ENCODE data around the gene NECAB3.

NECAB3 gene

GRCh38 chr20:33667676-33668465 lies 6.4 kb downstream of the NECAB3 start:
- Mint-ChIP-seq H3K36me3 (ENCODE audit: low read depth) (peaks cover 4% of the 10 kb centered on the region), H3K4me1 (ENCODE audit: low read depth) (peaks cover 36% of the 10 kb centered on the region), H3K27ac (peak overlapping the region; percentile 52), H3K4me3 (peak overlapping the region; percentile 91), H3K9me3 (no peaks in the 10 kb centered on the region), H3K27me3 (no peaks in the 10 kb centered on the region)

GRCh38 chr20:33667245-33667675 lies 7.0 kb downstream of the NECAB3 start:
- Mint-ChIP-seq H3K27ac (peak overlapping the region; percentile 52), H3K4me3 (peak overlapping the region; percentile 91), H3K36me3 (ENCODE audit: low read depth) (peaks cover 4% of the 10 kb centered on the region), H3K27me3 (no peaks in the 10 kb centered on the region), H3K4me1 (ENCODE audit: low read depth) (peaks cover 37% of the 10 kb centered on the region), H3K9me3 (no peaks in the 10 kb centered on the region)

- no peaks in the 10 kb centered on the region for H3K9me3 Mint-ChIP-seq
- peaks cover 37% of the 10 kb centered on the region for H3K4me1 Mint-ChIP-seq (ENCODE audit: low read depth)
- H3K27me3 Mint-ChIP-seq = no peaks in the 10 kb centered on the region
- peaks cover 4% of the 10 kb centered on the region for H3K36me3 Mint-ChIP-seq (ENCODE audit: low read depth)
- peak within 1 kb of the TSS; percentile 95 for H3K27ac Mint-ChIP-seq
- peak within 1 kb of the TSS; percentile 91 for H3K4me3 Mint-ChIP-seq
These were observed 7.7 kb downstream of the NECAB3 start, which contains the start of gene ACTL10 for GRCh38 chr20:33666293-33667244. TSS of gene ACTL10 (plus strand) at chr20:33666943. CDS start at chr20:33667498, 555 bp downstream.

DNA sequence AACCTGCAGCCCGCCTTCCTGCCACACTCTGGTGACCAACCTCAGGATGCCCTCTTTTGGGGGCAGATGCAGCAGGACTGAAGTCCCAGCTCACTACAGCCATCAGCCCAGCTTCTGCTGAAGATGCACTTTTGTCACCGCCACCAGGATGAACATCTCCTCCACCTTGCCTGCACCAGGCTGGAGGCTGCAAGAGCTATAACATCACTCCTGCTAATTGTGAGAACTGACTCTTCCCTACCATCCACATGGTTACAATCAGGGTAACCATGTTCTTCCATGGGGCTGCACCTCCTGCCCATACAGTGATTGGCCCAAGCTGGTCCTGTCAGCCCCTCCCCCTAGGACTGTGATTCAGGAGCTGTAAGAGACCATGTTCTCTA lies 9.5 kb downstream of the NECAB3 start:
- peak overlapping the region; percentile 85 for H3K4me3 Mint-ChIP-seq
- H3K9me3 Mint-ChIP-seq = no peaks in the 10 kb centered on the region
- peaks cover 37% of the 10 kb centered on the region for H3K4me1 Mint-ChIP-seq (ENCODE audit: low read depth)
- peak overlapping the region; percentile 89 for H3K27ac Mint-ChIP-seq
- peaks cover 4% of the 10 kb centered on the region for H3K36me3 Mint-ChIP-seq (ENCODE audit: low read depth)
- H3K27me3 Mint-ChIP-seq = no peaks in the 10 kb centered on the region

GRCh38 chr20:33664085-33664761 lies 10.0 kb downstream of the NECAB3 start:
- peaks cover 4% of the 10 kb centered on the region for H3K36me3 Mint-ChIP-seq (ENCODE audit: low read depth)
- peaks cover 37% of the 10 kb centered on the region for H3K4me1 Mint-ChIP-seq (ENCODE audit: low read depth)
- H3K27ac Mint-ChIP-seq = peak overlapping the region; percentile 89
- no peaks in the 10 kb centered on the region for H3K27me3 Mint-ChIP-seq
- no peaks in the 10 kb centered on the region for H3K9me3 Mint-ChIP-seq
- peak overlapping the region; percentile 85 for H3K4me3 Mint-ChIP-seq

DNA sequence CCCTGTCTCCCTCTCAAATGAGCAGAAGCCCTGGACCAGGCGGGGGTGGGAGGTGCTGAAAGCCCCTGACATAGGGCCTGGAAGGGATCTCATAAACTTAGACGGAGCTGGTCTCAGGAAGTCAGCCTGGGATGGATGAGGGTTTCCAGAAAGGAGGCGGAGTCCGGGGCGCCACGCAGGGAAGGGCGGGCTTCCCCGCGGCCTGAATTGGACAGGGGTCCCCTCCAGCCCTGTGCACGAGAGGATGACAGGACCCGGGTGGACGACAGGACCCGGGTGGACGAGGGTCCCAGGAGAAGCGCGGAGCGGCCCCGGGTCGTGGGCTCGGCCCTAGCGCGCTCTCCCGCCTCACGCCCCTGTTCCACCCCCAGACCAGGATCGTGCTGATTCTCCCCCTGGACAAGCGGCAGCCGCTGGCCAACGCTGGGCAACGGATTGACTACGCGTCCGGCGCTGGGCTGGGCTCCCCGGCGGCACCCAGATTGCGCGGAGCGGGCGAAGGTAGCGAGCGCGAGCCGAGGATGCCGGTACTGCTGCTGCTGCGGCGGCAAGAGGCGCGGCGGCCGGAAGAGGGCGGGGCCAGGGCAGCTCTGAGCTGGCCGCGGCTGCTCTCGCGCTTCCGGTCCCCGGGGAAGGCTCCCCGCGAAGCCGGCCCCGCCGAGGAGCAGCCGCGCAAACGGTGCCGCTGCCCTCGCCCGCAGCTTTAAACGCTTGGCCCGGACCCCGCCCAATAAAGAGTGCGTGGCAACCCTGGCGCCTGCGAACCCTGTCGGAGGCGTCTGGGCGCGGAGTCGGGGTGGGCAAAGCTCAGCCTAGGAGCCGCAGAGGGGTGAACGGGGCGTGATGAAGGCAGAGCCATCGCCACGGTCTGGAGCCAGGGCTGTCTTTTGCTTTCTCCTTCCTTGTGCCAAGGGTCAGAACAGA lies 10.8 kb downstream of the NECAB3 start:
- Mint-ChIP-seq H3K4me3 (peak overlapping the region; percentile 85), H3K4me1 (ENCODE audit: low read depth) (peaks cover 30% of the 10 kb centered on the region), H3K27ac (peak overlapping the region; percentile 89), H3K36me3 (ENCODE audit: low read depth) (peaks cover 2% of the 10 kb centered on the region), H3K27me3 (no peaks in the 10 kb centered on the region), H3K9me3 (no peaks in the 10 kb centered on the region)

GRCh38 chr20:33662172-33662571 lies 12.1 kb downstream of the NECAB3 start, which contains the start of gene C20orf144:
TSS of gene C20orf144 (plus strand) at chr20:33662327. CDS start at chr20:33662346, 19 bp downstream.
- Mint-ChIP-seq H3K27me3 (no peaks in the 10 kb centered on the region), H3K9me3 (no peaks in the 10 kb centered on the region), H3K4me3 (peak within 1 kb of the TSS; percentile 85), H3K4me1 (ENCODE audit: low read depth) (peaks cover 28% of the 10 kb centered on the region), H3K27ac (peak within 1 kb of the TSS; percentile 45), H3K36me3 (ENCODE audit: low read depth) (no peaks in the 10 kb centered on the region)

DNA sequence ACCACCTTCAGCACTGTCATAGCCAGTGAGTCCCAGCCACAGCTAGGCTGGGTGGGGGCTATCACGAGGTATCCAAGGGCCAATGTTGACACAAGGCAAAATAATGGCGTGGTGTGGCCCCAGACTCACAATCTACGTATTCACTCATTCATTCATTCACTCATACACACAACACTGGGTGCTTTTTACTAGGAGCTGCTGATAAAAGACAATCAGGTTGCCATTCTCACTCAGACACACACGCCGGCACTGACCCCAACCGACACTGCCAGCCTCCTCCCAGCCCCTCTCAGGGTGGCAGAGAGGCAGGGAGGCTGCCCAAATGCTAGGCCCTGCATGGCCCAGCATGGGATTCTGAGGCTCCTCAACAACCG lies 13.6 kb downstream of the NECAB3 start:
- H3K27me3 Mint-ChIP-seq = no peaks in the 10 kb centered on the region
- H3K4me1 Mint-ChIP-seq (ENCODE audit: low read depth) = peaks cover 19% of the 10 kb centered on the region
- H3K4me3 Mint-ChIP-seq = no peak overlapping the region
- H3K27ac Mint-ChIP-seq = no peak overlapping the region
- no peaks in the 10 kb centered on the region for H3K36me3 Mint-ChIP-seq (ENCODE audit: low read depth)
- H3K9me3 Mint-ChIP-seq = no peaks in the 10 kb centered on the region

- no peak overlapping the region for H3K27ac Mint-ChIP-seq
These were observed 14.1 kb downstream of the NECAB3 start for GRCh38 chr20:33660035-33660684.

DNA sequence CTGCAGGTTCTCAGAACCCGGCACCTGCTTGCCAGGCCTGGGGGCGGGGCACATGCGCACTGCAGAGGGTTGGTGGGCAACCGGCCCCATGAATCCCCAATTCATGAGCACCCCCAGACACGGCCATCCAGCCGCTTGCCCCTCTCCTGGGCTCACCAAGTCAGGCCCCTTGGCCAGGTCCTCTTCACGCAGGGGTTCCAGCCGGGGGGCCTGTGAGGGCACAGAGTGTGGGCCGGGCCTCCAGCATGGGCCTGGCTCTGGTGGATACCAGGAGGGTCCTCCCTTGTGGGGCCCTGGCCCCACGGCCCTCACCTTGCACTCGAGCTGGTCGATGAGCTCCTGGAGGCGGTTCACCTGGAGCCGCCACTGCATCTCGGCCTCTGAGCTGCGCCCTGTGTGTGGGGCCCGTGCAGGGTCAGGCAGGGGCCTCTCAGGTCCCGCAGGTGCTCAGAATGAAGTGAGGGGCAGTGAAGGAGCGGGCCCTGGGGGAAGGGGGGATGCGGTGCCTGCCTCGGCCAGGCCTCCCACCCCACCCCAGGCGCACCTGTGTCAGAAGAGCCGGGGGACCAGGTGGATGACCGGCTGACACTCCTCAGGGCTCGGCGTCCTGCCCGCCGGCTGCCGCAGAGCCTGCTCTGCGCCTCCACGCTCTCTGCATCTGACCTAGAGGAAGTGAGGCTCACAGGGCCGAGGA lies 14.7 kb downstream of the NECAB3 start:
- Mint-ChIP-seq H3K4me3 (no peak overlapping the region), H3K36me3 (ENCODE audit: low read depth) (no peaks in the 10 kb centered on the region), H3K27me3 (no peaks in the 10 kb centered on the region), H3K9me3 (no peaks in the 10 kb centered on the region), H3K4me1 (ENCODE audit: low read depth) (peaks cover 8% of the 10 kb centered on the region), H3K27ac (no peak overlapping the region)

More at GRCh38 chr20:33660035-33660684, 14.1 kb downstream of the NECAB3 start:
- Mint-ChIP-seq H3K4me3 (no peak overlapping the region), H3K36me3 (ENCODE audit: low read depth) (no peaks in the 10 kb centered on the region), H3K27me3 (no peaks in the 10 kb centered on the region), H3K9me3 (no peaks in the 10 kb centered on the region), H3K4me1 (ENCODE audit: low read depth) (peaks cover 15% of the 10 kb centered on the region)

DNA sequence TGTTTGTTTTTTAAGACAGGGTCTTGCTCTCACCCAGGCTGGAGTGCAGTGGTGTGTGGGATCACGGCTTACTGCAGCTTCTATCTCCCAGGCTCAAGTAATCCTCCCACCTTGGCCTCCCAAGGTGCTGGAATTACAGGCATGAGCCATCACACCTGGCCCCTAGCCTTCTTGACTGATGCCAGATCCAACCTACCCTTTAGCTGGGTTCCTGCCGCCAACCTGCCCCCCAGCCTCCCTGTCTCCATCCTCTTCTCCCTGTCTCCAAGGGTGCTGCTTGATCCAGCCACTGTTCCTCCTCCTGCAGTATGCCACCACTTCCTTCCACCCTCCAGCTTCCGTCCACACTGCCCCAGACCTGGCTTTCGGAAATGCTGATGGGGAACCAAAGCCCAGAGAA lies 15.3 kb downstream of the NECAB3 start:
- H3K27me3 Mint-ChIP-seq = no peaks in the 10 kb centered on the region
- no peaks in the 10 kb centered on the region for H3K36me3 Mint-ChIP-seq (ENCODE audit: low read depth)
- no peak overlapping the region for H3K27ac Mint-ChIP-seq
- peaks cover 5% of the 10 kb centered on the region for H3K4me1 Mint-ChIP-seq (ENCODE audit: low read depth)
- no peaks in the 10 kb centered on the region for H3K9me3 Mint-ChIP-seq
- H3K4me3 Mint-ChIP-seq = no peak overlapping the region

- H3K4me1 Mint-ChIP-seq (ENCODE audit: low read depth) = peaks cover 9% of the 10 kb centered on the region
- H3K36me3 Mint-ChIP-seq (ENCODE audit: low read depth) = no peaks in the 10 kb centered on the region
- no peak overlapping the region for H3K27ac Mint-ChIP-seq
- no peak overlapping the region for H3K4me3 Mint-ChIP-seq
- no peaks in the 10 kb centered on the region for H3K9me3 Mint-ChIP-seq
- no peaks in the 10 kb centered on the region for H3K27me3 Mint-ChIP-seq
These were observed 15.7 kb downstream of the NECAB3 start for GRCh38 chr20:33658510-33658909.

DNA sequence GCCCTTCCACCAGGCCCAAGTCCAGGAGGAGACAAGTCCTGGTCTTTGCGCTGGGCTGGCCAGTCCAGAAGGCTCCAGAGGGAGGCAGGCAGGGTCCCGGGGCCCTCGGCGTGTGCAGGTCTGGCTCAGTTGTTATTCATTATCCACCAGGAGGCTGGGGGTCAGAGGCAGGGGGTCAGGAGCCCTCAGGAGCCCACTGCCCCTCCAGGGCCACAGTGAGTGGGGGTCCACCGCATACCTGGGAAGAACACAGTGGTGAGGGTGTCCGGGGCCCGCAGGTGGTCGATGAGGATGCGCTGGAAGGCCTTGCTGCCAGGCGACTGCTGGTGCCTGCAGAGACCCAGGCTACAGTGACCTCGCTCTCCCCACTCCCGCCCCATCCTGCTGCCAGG lies 16.5 kb downstream of the NECAB3 start:
- Mint-ChIP-seq H3K4me3 (no peak overlapping the region), H3K36me3 (ENCODE audit: low read depth) (no peaks in the 10 kb centered on the region), H3K27ac (no peak overlapping the region), H3K9me3 (no peaks in the 10 kb centered on the region), H3K4me1 (ENCODE audit: low read depth) (peaks cover 13% of the 10 kb centered on the region), H3K27me3 (no peaks in the 10 kb centered on the region)
